Inferior parietal cortex (tissue), 1 donor: ENCODE data around the gene TIMP4.

ENCODE experiments used
- DNase-seq: peaks from one replicate; pipeline ENCODE4 v3.0.0-alpha.2; 2016; ENCODE audit errors: extremely low spot score

TIMP4 gene

GRCh38 chr3:12158387-12159226, at the start of gene TIMP4:
Gene TIMP4, minus strand, starts transcription at chr3:12158912. Its CDS starts 72 bp downstream, at chr3:12158840.
- DNase-seq: no peak

DNA sequence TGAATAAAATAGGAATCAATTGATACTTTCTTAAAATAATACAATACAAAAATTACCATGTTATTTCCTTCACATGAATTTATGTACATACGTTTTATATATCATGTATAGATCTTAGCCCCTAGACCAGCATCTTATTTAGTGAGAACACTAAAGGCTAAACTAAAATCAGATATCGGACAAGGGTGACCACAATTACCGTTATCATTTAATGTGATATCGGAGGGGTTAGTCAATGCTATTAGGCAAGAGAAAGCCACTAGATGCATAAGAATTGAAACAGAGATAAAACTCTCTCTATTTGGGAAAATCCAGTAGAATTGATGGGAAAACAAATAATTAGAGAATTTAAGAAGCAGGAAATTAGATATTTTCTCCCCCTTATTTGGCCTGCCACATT, 46.5 kb upstream of the TIMP4 start:
- DNase-seq: no peak

DNA sequence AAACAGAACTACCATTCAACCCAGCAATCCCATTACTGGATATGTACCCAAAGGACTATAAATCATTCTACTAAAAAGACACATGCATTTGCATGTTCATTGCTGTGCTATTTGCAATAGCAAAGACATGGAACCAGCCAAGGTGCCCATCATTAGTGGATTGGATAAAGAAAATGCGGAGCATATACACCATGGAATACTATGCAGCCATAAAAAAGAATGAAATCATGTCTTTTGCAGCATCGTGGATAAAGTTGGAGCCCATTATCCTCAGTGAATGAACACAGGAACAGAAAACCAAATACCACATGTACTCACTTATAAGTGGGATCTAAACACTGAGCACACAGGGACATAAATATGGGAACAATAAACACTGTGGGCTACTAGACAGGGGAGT, 43.1 kb upstream of the TIMP4 start:
- DNase-seq: no peak

DNA sequence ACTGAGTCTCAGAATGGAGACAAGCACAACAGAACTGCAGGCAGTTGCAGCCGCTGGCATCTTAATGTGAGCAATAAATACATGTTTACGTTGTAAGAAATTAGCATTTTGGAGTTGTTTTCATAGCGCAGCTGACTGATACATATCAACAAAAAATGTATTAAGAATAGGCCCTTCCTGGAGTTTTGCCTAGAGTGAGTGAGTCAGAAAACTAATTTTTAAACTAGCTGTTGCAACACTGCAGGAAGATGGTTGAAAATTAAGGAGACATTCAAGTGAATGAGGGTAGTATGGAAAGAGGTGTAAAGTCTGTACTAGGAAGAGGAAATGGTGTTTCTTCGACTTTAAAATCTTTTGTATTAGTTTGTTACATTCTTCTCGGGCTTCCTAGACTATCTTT, 39.6 kb upstream of the TIMP4 start:
- no peak for DNase-seq

DNA sequence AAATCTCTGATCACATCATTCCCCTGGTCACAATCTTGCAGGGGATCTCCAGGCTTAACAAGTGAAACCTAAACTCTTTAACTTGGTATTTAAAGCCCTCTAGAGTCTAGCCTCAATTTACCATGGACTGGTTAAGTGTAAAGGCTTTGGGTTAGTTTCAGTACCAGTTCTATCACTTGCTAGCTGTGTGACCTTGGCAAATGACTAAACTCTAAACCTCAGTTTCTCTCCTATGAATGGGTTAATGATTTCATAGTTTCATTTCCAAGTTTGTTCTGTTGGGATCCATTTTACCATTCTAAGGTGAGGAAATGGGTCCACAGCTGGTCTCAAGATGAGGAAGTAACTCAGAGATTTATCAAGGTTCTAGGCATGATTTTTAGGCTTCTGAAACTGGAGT, 38.8 kb upstream of the TIMP4 start:
- DNase-seq: no peak

GRCh38 chr3:12196684-12197083, 38.0 kb upstream of the TIMP4 start:
- no peak for DNase-seq

- DNase-seq: no peak
Measured at GRCh38 chr3:12195231-12195630, 36.5 kb upstream of the TIMP4 start.

GRCh38 chr3:12194669-12195161, 36.0 kb upstream of the TIMP4 start:
- DNase-seq: no peak

GRCh38 chr3:12194209-12194608, 35.5 kb upstream of the TIMP4 start:
- DNase-seq: peak; percentile 61

DNA sequence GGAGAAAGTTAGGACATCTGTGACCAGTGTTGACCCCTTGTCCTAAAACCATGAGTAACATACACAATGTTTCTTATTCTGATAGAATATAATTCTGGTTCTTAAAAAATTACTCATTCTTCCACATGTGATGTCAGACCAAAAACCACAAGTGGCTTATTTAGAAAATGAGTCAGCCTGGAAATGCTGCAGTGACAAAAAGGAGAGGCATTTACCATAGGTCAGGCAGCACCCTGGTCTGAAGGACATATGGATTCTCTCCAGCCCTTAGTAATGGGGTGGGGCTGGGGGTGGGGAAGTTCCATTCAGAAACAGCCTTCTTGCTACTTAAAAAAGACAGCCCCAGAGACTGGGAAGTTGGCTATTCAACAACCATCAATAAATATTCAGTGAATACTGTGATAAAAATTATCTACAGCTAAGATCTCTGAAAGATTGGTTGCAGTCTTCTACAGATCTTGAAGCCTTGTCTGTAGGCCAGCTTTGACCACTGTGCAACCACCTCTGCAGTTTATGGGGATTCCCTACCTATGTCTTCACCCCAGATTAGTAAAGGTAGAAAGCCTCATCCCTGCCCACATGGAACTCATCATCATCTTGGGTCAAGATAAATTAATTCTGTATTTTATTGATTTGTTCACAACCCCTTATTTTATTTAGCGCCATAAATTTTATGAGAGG, 34.9 kb upstream of the TIMP4 start:
- DNase-seq: no peak

GRCh38 chr3:12192655-12193484, 34.2 kb upstream of the TIMP4 start:
- no peak for DNase-seq

DNA sequence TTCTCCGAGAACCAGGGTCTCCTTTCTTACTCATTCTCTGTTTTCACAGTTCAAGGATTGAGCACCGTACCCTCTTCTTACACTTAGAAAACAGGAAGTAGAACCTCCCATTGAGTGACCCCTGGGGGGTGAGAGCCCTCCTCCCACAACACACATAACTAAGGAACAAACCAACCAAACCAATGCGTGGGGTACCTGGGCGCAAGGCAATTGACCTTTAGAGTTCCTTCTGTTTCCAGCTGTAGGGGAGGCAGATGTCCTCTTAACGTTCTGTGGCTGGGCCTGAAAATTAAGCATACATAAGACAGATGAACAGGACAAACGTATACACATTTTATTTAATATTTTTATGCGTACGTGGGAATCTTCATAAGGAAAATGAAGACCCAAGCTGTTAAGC, 33.5 kb upstream of the TIMP4 start:
- no peak for DNase-seq

GRCh38 chr3:12191559-12191958, 32.8 kb upstream of the TIMP4 start:
- DNase-seq: no peak

GRCh38 chr3:12190832-12191231, 32.1 kb upstream of the TIMP4 start:
- no peak for DNase-seq

DNA sequence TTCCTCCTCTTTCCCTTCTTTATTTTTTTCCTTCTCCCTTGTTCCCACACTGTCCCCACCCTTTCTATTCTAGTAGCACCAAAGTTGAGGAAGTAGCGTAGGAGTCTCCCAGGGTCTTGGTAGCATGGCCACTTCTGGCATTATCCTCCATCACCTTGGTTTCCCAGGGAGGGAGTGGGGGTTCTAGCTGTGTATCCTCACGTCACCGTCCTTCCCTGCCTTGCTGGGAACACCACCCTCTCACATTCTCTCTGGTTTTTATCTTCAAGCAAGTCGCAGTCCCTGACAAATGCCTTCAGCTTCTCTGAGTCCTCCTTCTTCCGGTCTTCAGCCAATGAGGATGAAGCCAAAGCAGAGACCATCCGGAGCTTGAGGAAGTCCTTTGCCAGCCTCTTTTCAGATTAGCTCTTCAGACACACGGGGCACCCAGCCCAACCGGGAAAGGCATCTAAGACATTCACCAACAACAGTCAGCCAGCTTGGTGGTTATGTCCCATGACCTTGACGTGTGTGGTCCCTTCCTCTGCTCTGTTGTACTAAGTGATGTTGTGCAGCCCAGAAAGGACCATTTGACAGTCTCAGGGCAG, 31.6 kb upstream of the TIMP4 start:
- DNase-seq: no peak

GRCh38 chr3:12188681-12189287, 30.1 kb upstream of the TIMP4 start:
- DNase-seq: no peak

DNA sequence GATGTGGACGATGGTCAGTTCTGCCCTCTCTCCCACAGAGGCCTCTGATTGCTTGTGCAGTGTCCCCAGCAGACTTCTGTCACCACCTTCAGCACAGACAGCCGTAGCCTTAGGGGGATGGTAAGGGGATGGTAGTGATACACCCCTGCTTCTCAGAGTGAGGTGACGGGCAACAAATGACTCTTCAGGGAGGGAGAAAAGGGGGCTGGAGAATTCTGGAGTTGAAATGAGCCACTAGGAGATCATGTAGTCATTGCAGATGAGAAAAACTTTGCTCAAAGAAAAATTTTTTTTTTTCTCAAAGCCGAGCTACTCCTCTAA, 29.6 kb upstream of the TIMP4 start:
- no peak for DNase-seq

- no peak for DNase-seq
Measured at GRCh38 chr3:12187448-12188327, 29.0 kb upstream of the TIMP4 start.

- no peak for DNase-seq
Measured at GRCh38 chr3:12186515-12187286, 28.0 kb upstream of the TIMP4 start.

GRCh38 chr3:12186046-12186445, 27.3 kb upstream of the TIMP4 start:
- no peak for DNase-seq
